HG03039 (cell line): ENCODE data around the gene NQO2.
"Not testable (repeated sequence)": the region's sequence is repeated elsewhere in the genome, so short reads cannot be mapped to it uniquely, and the experiment has no call there.

Source experiments
- ATAC-seq: cut with Tn5 transposase; IDR thresholded peaks from one replicate; pipeline ENCODE4 v1.9.1; 2021; ENCODE audit warnings: mild to moderate bottlenecking, moderate library complexity; ENCODE audit not compliant: unreplicated experiment

NQO2 gene

GRCh38 chr6:2969549-2969948, 30.1 kb upstream of the NQO2 start:
- no peak for ATAC-seq

- no peak for ATAC-seq
Measured at GRCh38 chr6:2970034-2970685, 29.5 kb upstream of the NQO2 start.

GRCh38 chr6:2970753-2971419, 28.8 kb upstream of the NQO2 start:
- no peak for ATAC-seq

- no peak for ATAC-seq
Measured at GRCh38 chr6:2971420-2972218, 28.1 kb upstream of the NQO2 start, which contains the start of gene SERPINB6. Gene SERPINB6, minus strand, starts transcription at chr6:2971567. Its CDS starts 12,235 bp downstream, at chr6:2959332.

GRCh38 chr6:2972219-2972487, 27.5 kb upstream of the NQO2 start:
- ATAC-seq, result not testable (repeated sequence)

GRCh38 chr6:2972685-2973084, 27.0 kb upstream of the NQO2 start:
- ATAC-seq, result not testable (repeated sequence)

GRCh38 chr6:2973180-2973579, 26.5 kb upstream of the NQO2 start:
- not testable (repeated sequence) for ATAC-seq

GRCh38 chr6:2973676-2974075, 26.0 kb upstream of the NQO2 start:
- ATAC-seq, result no peak

- ATAC-seq, result no peak
Measured at GRCh38 chr6:2976060-2976459, 23.6 kb upstream of the NQO2 start.

- ATAC-seq, result no peak
Measured at GRCh38 chr6:2976571-2977085, 23.1 kb upstream of the NQO2 start.

- no peak for ATAC-seq
Measured at GRCh38 chr6:2977290-2977689, 22.4 kb upstream of the NQO2 start.

GRCh38 chr6:2977799-2978590, 21.7 kb upstream of the NQO2 start:
- ATAC-seq, result no peak

GRCh38 chr6:2978923-2979322, 20.8 kb upstream of the NQO2 start:
- ATAC-seq, result no peak

GRCh38 chr6:2979819-2980464, 19.8 kb upstream of the NQO2 start:
- ATAC-seq, result no peak

GRCh38 chr6:2980465-2980855, 19.2 kb upstream of the NQO2 start:
- no peak for ATAC-seq

- no peak for ATAC-seq
Measured at GRCh38 chr6:2982426-2983117, 17.1 kb upstream of the NQO2 start.

GRCh38 chr6:2984738-2985406, 14.8 kb upstream of the NQO2 start:
- no peak for ATAC-seq

GRCh38 chr6:2986722-2987221, 12.9 kb upstream of the NQO2 start:
- no peak for ATAC-seq

- no peak for ATAC-seq
Measured at GRCh38 chr6:2988094-2988425, 11.6 kb upstream of the NQO2 start.
